GM12892 (cell line): ENCODE measurements around the gene NOP56.

Experiments used
- POLR2A ChIP-seq: IDR thresholded peaks from 2 replicates; pipeline ENCODE4 v1.6.1; 2011; ENCODE audit warnings: low read depth, low read length, control low read depth
- POLR2AphosphoS5 ChIP-seq: IDR thresholded peaks from 2 replicates; pipeline ENCODE4 v1.6.1; 2011; ENCODE audit warnings: low read depth, low read length, control low read depth
- TAF1 ChIP-seq: IDR thresholded peaks from 2 replicates; pipeline ENCODE4 v1.6.1; 2011; ENCODE audit warnings: low read depth, mild to moderate bottlenecking, control low read depth, low read length, borderline replicate concordance

GRCh38 chr20:2690718-2691117 lies 38.3 kb downstream of the NOP56 start:
- TF ChIP-seq TAF1 (no peak), POLR2A (no peak), POLR2AphosphoS5 (no peak)
